Amygdala (tissue), 56 donors: ENCODE results near the gene SLC27A6.
"Not testable (repeated sequence)": the region's sequence is repeated elsewhere in the genome, so short reads cannot be mapped to it uniquely, and the experiment has no call there.

Experiments
- DNase-seq, 56 donors: peaks; one replicate each; lab custom pipeline; 2025; lab: John Stamatoyannopoulos, UW

Gene SLC27A6, protein sequence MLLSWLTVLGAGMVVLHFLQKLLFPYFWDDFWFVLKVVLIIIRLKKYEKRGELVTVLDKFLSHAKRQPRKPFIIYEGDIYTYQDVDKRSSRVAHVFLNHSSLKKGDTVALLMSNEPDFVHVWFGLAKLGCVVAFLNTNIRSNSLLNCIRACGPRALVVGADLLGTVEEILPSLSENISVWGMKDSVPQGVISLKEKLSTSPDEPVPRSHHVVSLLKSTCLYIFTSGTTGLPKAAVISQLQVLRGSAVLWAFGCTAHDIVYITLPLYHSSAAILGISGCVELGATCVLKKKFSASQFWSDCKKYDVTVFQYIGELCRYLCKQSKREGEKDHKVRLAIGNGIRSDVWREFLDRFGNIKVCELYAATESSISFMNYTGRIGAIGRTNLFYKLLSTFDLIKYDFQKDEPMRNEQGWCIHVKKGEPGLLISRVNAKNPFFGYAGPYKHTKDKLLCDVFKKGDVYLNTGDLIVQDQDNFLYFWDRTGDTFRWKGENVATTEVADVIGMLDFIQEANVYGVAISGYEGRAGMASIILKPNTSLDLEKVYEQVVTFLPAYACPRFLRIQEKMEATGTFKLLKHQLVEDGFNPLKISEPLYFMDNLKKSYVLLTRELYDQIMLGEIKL

DNA sequence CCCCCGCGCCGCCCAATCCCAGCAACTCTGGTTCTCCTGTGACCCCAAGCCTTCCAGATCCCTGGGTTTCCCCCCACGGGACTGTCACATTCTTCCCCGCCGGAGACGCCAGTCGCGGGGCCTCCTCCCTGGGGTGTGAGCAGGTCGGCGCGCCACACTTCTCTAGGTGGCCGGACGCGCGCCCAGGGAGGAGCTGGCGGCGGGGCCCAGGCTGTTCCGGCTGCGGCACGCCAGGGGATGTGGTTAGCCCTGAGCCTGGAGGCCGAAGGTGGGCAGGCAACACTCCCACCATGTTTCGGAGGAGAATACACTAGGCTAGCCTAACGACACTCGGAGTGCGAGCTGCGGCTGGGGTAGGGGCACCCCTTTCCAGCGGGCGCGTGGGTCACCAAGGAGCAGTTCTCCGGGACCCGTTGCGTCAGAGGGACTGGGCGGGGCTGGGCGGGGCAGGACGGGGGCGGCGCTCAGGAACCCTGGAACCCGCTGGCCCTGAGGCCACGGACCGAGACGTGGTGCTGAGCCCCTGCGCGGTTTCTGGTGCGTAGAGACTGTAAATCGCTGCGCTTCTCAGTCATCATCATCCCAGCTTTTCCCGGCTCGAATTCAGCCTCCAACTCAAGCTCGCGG is at the start of gene SLC27A6:
Gene SLC27A6 (plus strand): TSS at position 478 of the 627 bp plus-strand sequence. CDS start 650 bp downstream, outside the sequence.
- DNase-seq, result peak in 2 of 56 donors; percentile 4 to 12

DNA sequence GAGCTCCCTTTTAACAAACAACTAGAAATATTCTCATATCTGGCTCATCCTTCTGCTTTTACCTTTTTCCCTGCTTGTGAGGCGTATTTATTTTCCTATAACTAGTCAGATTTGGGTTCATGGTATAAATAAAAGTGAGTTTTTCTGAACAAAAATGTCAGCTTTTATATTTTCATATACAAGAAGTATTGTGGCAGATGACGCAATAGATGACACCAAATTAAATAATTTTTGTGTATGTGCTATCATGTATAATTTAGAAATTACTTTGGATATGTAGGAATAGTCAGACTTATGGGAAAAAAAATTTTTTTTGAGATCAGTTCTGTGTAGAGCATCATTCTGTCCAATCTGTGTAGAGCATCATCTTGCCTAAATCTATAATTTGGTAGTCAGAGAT is 45.7 kb upstream of the SLC27A6 start:
- no peak for DNase-seq

DNA sequence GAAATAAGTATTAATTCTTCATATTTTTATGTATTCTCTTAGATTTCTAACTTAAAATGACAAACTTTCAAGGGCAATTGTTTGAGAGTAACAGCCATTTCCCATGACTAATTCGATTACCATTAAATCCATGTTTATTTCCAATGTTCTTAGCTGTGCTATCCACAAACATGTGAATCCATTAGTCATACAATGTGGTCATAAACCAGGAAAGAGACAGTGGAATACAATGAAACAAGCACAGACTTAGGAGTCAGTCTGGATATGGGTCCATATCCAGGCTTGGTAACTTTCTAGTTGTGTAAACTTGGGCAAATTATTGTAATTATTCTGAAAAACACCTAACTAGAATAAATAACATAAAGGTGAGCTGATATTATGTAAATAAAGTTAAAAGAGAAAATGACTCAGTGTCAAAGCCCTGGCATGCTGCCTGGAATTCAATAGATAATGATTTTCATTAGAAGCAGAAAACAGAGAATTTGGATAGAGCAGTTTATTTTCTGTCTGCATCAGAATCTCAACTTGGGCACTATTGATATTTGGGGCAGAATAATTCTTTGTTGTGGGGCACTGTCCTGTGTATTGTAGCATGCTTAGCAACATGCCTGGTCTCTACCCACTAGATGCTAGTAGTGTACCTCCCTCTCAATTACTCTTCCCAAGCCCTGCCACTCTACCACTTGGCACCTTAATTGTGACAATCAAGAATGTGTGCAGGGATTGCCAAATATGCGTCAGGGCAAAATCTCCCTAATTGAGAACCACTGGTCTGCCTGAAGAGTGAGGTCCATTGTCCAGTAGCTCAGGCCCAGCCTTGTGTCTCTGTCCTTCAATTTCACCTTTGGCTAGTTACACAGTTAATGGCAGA is 44.7 kb upstream of the SLC27A6 start:
- no peak for DNase-seq

DNA sequence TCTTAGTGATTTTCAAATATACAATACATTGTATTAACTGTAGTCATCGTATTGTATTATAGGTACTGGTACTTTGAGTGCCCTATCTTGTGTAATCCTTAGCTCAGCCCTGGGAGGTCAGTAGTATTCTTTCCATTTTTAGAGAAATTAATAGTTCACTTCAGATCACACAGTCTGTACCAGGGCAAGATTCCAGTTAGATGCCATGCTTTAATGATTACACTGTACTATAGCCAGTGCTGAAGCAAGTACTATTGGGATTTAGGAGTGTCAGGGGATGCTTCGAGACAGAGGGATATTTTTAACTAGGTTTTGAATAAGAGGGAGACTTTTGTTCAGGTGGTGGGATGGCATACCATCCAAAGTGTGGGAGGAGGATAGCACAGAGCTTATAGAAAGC is 41.0 kb upstream of the SLC27A6 start:
- DNase-seq, result no peak

DNA sequence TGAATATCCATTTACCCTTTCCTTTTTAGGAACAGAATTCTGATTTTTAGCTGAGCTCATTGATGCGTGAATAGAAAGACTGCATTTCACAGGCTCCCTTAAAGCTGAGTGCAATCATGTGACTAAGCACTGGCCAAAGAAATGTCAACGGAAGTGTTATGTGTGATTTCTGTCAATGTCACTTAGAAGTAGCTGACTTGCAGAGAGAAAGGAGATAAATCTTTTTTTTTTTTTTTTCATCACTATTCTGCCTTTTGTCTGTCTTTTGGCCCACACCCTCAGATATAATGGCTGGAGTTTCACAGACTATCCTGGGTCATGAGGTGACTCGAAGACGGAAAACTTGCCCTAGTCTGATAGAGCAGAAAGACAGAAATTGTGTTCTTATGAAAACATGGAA is 39.3 kb upstream of the SLC27A6 start:
- DNase-seq, result no peak

DNA sequence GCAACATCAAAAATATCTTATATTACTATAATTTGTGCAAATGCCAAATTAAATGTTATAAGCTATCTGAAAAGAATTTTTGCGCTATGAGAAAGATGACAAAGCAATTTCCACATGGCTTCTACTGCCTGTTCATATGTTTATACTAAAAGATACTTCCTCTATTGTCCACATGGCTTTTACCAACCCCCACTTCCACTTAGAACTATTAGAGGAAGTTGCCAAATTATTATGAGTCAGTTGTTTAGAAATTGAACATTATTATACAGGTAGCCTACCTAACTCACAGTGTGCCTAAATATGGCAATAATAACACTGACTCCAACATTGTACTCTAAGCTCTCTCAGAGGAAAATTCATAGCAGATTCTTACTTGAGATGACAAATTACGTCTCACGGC is 37.6 kb upstream of the SLC27A6 start:
- no peak for DNase-seq

DNA sequence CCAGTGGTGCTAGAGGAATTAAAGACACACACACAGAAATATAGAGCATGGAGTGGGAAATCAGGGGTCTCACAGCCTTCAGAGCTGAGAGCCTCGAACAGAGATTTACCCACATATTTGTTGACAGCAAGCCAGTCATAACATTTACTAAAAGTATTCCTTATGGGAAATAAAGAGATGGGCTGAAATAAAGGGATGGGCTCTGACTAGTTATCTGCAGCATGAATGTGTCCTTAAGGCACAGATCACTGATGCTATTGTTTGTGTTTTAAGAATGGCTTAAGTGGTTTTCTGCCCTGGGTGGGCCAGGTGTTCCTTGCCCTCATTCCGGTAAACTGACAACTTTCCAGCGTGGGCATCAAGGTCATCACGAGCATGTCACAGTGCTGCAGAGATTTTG is 33.1 kb upstream of the SLC27A6 start:
- not testable (repeated sequence) for DNase-seq

DNA sequence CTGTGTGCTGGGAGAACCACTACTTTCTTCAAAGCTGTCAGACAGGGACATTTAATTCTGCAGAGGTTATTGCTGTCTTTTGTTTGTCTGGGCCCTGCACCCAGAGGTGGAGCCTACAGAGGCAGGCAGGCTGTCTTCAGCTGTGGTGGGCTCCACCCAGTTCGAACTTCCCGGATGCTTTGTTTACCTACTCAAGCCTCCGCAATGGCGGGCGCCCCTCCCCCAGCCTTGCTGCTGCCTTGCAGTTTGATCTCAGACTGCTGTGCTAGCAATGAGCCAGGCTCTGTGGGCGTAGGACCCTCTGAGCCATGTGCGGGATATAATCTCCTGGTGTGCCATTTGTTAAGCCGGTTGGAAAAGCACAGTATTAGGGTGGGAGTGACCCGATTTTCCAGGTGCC is 22.2 kb upstream of the SLC27A6 start:
- DNase-seq, result not testable (repeated sequence)

DNA sequence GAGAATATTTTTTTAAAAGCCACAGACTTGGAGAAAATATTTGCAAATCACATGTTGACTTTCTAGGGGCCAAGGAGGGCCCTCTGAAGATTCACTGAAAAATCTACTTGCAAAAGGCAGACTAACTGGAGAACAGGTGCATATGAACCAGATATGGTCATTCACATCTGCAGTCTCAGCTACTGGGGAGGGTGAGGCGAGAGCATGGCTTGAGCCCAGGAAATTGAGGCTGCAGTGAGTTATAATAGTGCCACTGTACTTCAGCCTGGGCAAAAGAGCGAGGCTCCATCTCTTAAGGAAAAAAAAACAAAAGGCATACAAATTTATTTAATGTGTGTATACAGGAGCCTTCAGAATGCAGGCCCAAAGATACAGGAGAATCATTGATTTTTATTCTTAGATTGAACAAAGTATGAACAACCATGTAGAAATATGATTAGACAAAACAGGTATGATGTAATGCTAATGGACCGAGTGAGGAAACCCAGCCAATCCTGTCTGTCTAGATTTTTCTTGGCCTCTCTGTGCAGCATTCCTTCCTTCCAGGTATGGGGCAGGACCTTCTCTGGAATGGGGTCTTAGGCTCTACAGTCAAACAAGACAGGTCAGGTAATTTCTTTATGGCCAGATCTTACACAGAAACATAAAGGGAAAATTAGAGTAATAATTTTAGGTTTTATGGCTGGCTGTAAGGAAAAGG is 15.3 kb upstream of the SLC27A6 start:
- no peak for DNase-seq

DNA sequence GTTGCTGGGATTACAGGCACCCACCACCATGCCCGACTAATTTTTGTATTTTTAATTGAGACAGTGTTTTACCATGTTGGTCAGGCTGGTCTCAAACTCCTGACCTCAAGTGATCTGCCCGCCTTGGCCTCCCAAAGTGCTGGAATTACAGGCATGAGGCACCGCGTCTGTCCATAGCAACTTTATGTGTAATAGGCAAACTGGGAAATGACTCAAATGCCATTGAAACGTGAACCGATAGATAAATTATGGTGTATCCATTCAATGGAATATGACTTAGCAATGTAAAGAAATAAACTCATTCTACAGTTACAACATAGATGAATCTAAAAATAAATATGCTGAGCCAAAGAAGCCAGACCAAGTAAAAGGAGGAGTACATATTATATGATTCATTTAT is 14.0 kb upstream of the SLC27A6 start:
- DNase-seq, result not testable (repeated sequence)

DNA sequence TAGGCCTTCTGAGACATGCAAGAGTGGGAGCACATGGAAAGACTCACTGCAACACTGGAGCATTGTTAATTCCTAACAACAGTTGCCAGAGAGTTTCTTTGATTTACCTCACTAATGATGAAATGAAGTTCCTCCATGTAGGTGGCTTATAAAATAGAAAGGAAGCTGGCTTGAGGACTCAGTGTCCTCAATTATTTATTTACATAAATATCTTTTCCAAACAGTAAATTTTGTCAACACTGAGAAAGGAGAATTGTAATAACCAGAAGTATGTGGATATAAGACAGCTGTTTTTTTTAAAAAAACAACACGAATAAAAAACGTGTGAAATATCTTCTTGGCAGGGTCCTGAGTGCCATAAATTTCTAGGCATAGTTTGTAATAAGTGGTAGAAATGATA is 9.1 kb upstream of the SLC27A6 start:
- DNase-seq, result no peak

DNA sequence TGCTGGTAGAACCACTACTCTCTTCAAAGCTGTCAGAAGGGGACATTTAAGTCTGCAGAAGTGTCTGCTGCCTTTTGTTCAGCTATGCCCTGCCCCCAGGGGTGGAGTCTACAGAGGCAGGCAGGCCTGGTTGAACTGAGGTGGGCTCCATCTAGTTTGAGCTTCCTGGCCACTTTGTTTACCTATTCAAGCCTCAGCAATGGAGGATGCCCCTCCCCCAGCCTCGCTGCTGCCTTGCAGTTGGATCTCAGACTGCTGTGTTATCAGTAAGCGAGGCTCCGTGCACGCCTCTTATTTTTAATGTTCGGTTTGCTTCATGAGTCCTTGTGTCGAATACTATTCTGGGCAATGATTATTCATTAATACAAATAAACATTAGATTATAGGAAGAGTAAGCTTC is 3.1 kb upstream of the SLC27A6 start:
- DNase-seq, result no peak

DNA sequence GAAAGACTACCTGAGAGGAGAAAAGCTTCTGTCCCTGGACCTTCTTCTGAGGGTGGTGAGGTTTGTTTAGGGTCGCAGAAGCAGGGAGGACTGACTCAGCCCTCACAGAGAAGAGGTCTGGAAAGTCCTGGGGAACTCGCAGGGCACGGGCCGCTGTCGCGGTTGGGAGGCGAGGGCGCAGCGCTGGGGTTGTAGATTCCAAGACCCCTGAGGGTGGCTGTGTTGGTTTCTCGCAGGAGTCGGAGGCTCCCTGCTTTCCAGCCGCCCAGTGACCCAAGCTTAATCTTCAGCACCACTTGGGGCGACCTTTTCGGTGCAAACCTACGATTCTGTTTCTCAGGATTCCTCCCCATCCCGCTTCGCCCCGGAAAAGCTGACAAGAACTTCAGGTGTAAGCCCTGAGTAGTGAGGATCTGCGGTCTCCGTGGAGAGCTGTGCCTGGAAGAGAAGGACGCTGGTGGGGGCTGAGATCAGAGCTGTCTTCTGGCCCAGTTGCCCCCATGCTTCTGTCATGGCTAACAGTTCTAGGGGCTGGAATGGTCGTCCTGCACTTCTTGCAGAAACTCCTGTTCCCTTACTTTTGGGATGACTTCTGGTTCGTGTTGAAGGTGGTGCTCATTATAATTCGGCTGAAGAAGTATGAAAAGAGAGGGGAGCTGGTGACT is 482 bp downstream of the SLC27A6 start:
- DNase-seq, result no peak

DNA sequence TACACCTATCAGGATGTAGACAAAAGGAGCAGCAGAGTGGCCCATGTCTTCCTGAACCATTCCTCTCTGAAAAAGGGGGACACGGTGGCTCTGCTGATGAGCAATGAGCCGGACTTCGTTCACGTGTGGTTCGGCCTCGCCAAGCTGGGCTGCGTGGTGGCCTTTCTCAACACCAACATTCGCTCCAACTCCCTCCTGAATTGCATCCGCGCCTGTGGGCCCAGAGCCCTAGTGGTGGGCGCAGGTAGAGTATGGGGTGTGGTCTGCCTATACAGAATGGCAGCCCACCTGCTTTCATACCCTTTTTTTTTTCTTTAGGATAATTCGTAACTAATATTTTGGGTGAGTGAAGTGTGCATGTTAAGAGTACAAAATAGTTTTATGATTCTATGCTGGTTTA is 1.1 kb downstream of the SLC27A6 start:
- no peak for DNase-seq

DNA sequence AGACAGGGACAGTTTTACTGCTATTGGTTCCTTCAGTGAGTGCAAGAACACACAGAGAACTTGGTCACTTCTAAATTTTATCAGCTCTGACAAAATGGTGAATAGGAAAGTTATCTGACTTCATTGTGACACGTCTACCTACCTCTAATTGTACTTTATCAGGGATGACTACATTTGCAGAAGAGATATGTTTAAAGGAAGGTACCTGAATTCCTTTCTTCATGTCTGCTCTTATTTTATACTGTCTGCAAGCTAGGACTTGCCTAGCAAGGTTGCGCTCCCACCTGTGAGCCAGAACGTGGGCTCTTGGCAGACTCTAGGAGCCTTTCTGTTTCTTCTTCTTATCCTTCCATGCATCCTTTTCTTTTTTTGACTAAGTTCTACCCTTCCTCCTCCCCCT is 1.6 kb downstream of the SLC27A6 start:
- no peak for DNase-seq

DNA sequence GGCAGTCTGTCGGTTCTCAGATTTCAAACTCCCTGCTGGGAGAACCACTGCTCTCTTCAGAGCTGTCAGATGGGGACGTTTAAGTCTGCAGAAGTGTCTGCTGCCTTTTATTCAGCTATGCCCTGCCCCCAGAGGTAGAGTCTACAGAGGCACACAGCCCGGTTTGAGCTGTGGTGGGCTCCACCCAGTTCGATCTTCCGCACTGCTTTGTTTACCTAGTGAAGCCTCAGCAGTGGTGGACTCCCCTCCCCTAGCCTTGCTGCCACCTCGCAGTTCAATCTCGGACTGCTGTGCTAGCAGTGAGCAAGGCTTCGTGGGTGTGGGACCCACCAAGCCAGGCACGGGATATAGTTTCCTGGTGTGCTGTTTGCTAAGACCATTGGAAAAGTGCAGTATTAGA is 8.0 kb downstream of the SLC27A6 start:
- no peak for DNase-seq

DNA sequence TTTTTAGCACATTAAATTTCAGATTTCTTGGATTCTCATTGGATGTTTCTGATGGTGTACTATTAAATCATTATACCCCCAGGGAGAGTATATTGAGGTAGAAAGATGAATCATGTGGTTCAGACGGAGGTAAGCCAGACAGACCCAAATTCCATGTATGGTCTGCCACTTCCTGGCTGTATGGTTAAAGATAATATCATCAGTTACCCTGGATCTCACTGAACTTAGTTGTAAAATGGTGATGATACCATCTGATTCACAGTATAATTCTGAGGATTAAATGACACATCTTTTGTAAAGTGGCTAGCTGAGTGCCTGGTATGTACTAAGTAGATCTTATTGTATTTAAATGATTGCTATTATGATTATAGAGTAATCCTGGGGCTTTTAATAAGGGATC is 9.3 kb downstream of the SLC27A6 start:
- no peak for DNase-seq

DNA sequence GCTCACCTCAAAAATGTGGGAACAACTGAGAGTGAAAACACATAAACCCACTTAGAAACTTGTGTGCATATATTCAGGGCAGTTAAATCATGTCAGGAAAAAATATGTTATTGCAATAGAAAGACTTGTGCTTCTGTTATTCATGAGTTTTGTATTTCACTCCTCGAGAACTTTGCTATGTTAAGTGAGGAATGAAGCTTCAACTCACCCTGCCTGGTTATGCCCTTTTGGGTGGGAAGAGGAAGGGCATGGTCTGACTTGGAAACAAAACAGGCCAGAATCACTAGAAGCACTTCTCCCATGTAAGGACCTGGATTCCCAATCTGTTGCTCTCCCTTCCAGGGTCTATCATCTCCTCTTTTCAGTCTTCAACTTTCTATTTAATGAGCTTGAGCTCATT is 14.5 kb downstream of the SLC27A6 start:
- no peak for DNase-seq

DNA sequence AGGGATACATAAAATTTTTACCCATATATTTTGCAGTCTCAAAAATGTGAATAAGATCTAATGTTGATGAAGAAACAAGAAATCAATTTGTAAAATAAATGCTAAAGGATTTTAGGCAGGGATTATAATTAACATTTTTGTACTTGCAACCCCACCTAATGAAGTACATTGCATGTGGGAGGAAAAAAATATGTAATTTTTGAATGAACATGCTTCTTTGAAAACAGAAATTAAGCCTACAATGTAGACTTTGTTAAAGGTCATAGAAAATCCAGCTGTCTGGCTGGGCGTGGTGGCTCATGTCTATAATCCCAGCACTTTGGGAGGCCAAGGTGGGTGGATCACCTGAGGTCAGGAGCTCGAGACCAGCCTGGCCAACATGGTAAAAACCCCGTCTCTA is 15.6 kb downstream of the SLC27A6 start:
- DNase-seq, result no peak

DNA sequence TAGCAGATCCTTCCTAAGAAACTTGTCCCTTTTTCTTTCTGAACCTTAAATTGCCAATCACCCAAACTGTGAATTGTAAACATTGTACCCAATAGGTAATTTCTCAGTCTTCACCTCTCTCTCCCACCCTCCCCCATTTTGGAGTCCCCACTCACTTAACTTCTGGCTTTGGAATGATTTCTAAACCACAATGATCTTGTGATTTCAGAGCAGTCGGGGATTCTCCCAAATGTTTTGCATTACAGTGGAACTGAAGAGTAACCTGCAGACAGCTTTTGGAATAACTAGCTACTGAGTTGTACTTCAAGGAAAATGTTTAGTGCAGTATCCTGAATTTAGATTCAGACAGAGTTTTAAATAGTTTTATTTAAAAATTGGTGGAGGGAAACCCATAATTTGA is 19.2 kb downstream of the SLC27A6 start:
- DNase-seq, result no peak
